Naive thymus-derived CD4-positive, alpha-beta T cell (primary cell): ENCODE data around the gene ALDH1A2. TPM values are rescaled to one million over a fixed set of nuclear protein-coding genes. Genes with fewer than 3 reads are reported as not detected.

Experiments used
- ATAC-seq: fragments of 150-1000 bp; cut with Tn5 transposase; 2 replicates; pipeline ENCODE4 v1.10.0; 2021; ENCODE audit warnings: mild to moderate bottlenecking, moderate library complexity
- CTCF ChIA-PET: fragments of 350-600 bp; sonication (Branson Sonifier 250); formaldehyde crosslinking; loops from one replicate; lab custom pipeline; 2021; ENCODE audit warnings: antibody characterized with exemption; lab: Charles Lee
- POLR2A ChIA-PET: fragments of 350-600 bp; sonication (Branson Sonifier 250); formaldehyde crosslinking; loops from one replicate; lab custom pipeline; 2021; ENCODE audit warnings: antibody characterized with exemption, inconsistent platforms; lab: Charles Lee
- DNase-seq, 9 donors: peaks; one replicate each; pipeline versions ENCODE4 v3.0.0 to v3.0.0-alpha.2; 2020 to 2022; ENCODE audit warnings: mixed read lengths in 1 of 9
- H3K27ac ChIP-seq: one replicate; pipeline ENCODE4 v1.7.0; 2013; ENCODE audit warnings: mild to moderate bottlenecking, low read depth, low read length, moderate library complexity
- H3K27me3 ChIP-seq, 2 donors: one replicate each; pipeline ENCODE4 v1.7.0; 2013; ENCODE audit warnings: low read length in 2 of 2, mild to moderate bottlenecking in 2 of 2, moderate library complexity in 2 of 2; ENCODE audit not compliant: control insufficient read depth in 2 of 2, insufficient read depth in 2 of 2
- H3K36me3 ChIP-seq, 3 experiments: 1 replicate in 2 of 3; 2 replicates in 1 of 3; pipeline ENCODE4 v1.7.0; 2013; ENCODE audit warnings: low read length in 3 of 3, mild to moderate bottlenecking in 3 of 3, moderate library complexity in 1 of 3; ENCODE audit not compliant: insufficient read depth in 3 of 3, control insufficient read depth in 2 of 3
- H3K4me1 ChIP-seq, 2 donors: one replicate each; pipeline ENCODE4 v1.7.0; 2013; ENCODE audit warnings: low read length in 2 of 2, mild to moderate bottlenecking in 2 of 2, moderate library complexity in 1 of 2; ENCODE audit not compliant: control insufficient read depth in 2 of 2, insufficient read depth in 2 of 2
- H3K4me3 ChIP-seq: 2 replicates; pipeline ENCODE4 v1.7.0; 2013; ENCODE audit warnings: mild to moderate bottlenecking, low read length
- H3K9me3 ChIP-seq, 3 experiments: 1 replicate in 2 of 3; 2 replicates in 1 of 3; pipeline ENCODE4 v1.7.0; 2013; ENCODE audit warnings: low read length in 3 of 3; ENCODE audit not compliant: control insufficient read depth in 2 of 3
- H3K27ac Mint-ChIP-seq, 9 donors: one replicate each; pipeline ENCODE4 v1.8.0; 2020 to 2022; ENCODE audit warnings: mixed read lengths in 9 of 9, mild to moderate bottlenecking in 8 of 9, moderate library complexity in 5 of 9, inconsistent platforms in 2 of 9
- H3K27me3 Mint-ChIP-seq, 5 donors: one replicate each; pipeline ENCODE4 v1.8.0; 2021 to 2022; ENCODE audit warnings: mixed read lengths in 5 of 5, mild to moderate bottlenecking in 1 of 5
- H3K36me3 Mint-ChIP-seq, 5 donors: one replicate each; pipeline ENCODE4 v1.8.0; 2020 to 2022; ENCODE audit warnings: mixed read lengths in 5 of 5, mild to moderate bottlenecking in 3 of 5, inconsistent platforms in 1 of 5
- H3K4me1 Mint-ChIP-seq, 7 donors: one replicate each; pipeline ENCODE4 v1.8.0; 2020 to 2022; ENCODE audit warnings: mixed read lengths in 7 of 7, mild to moderate bottlenecking in 3 of 7, inconsistent platforms in 1 of 7
- H3K4me3 Mint-ChIP-seq, 10 donors: one replicate each; pipeline ENCODE4 v1.8.0; 2020 to 2022; ENCODE audit warnings: mild to moderate bottlenecking in 10 of 10, mixed read lengths in 10 of 10, moderate library complexity in 6 of 10, inconsistent platforms in 2 of 10
- H3K9me3 Mint-ChIP-seq, 11 donors: one replicate each; pipeline ENCODE4 v1.8.0; 2020 to 2022; ENCODE audit warnings: mixed read lengths in 11 of 11, mild to moderate bottlenecking in 4 of 11, inconsistent platforms in 1 of 11, moderate library complexity in 1 of 11
- intact Hi-C, 2 donors: fragments of 100-400 bp; cut with micrococcal nuclease; formaldehyde crosslinking; loops; one replicate each; pipeline ENCODE4 v1.15.1; 2023
- polyA plus RNA-seq, 2 donors: library from polyadenylated mRNA; unstranded; fragments of 300-500 nt; fragmentation: Illumina TruSeq; gene quantifications; one replicate each; pipeline ENCODE4 v1.2.3, GENCODE V29; 2021
- total RNA-seq, 6 experiments: library from RNA in 5 of 6; stranded (reverse) in 5 of 6; gene quantifications; 1 replicate in 5 of 6; 2 replicates in 1 of 6; pipeline ENCODE4 v1.2.3 and lab custom pipeline; 2021 to 2026

The ALDH1A2 gene
- total and polyA plus RNA-seq, 7 experiments from 2014 or later = 1.7 TPM; not detected in 6

- Mint-ChIP-seq H3K4me1 (no peaks in the 10 kb centered on the region), H3K9me3 (no peaks in the 10 kb centered on the region), H3K4me3 (no peak overlapping the region), H3K27me3 (peaks cover under 1 to 24% (median 12%) of the 10 kb centered on the region in 5 donors), H3K36me3 (no peaks in the 10 kb centered on the region), H3K27ac (no peak overlapping the region)
- no peak overlapping the region for H3K27ac ChIP-seq
- intact Hi-C loops = no loop called here
- no peak overlapping the region for H3K4me3 ChIP-seq
- H3K4me1 ChIP-seq = no peaks in the 10 kb centered on the region
- H3K36me3 ChIP-seq = no peaks in the 10 kb centered on the region
- ATAC-seq (no peak), DNase-seq (no peak)
- POLR2A ChIA-PET = no interaction called here
- H3K27me3 ChIP-seq = no peaks in the 10 kb centered on the region
- no peaks in the 10 kb centered on the region for H3K9me3 ChIP-seq
- CTCF ChIA-PET = no interaction called here
These were observed 111.6 kb downstream of the ALDH1A2 start for GRCh38 chr15:57953874-57954273.

GRCh38 chr15:57951328-57951932 lies 114.1 kb downstream of the ALDH1A2 start:
- ChIA-PET CTCF (no interaction called here), POLR2A (no interaction called here)
- Mint-ChIP-seq H3K4me1 (no peaks in the 10 kb centered on the region), H3K9me3 (no peaks in the 10 kb centered on the region), H3K4me3 (no peak overlapping the region), H3K27ac (no peak overlapping the region), H3K27me3 (peaks cover 5 to 30% (median 10%) of the 10 kb centered on the region in 5 donors), H3K36me3 (no peaks in the 10 kb centered on the region)
- intact Hi-C loops = no loop called here
- H3K9me3 ChIP-seq = no peaks in the 10 kb centered on the region
- no peak overlapping the region for H3K4me3 ChIP-seq
- no peaks in the 10 kb centered on the region for H3K36me3 ChIP-seq
- H3K27me3 ChIP-seq = no peaks in the 10 kb centered on the region
- ATAC-seq (no peak), DNase-seq (no peak)
- no peaks in the 10 kb centered on the region for H3K4me1 ChIP-seq
- no peak overlapping the region for H3K27ac ChIP-seq

- no peaks in the 10 kb centered on the region for H3K36me3 Mint-ChIP-seq
- no peak overlapping the region for H3K27ac Mint-ChIP-seq
- H3K9me3 Mint-ChIP-seq = no peaks in the 10 kb centered on the region
- DNase-seq (no peak), ATAC-seq (no peak)
- intact Hi-C loops = no loop called here
- CTCF ChIA-PET = no interaction called here
- POLR2A ChIA-PET = no interaction called here
- Histone ChIP-seq H3K27ac (no peak overlapping the region), H3K9me3 (no peaks in the 10 kb centered on the region), H3K36me3 (no peaks in the 10 kb centered on the region), H3K4me1 (no peaks in the 10 kb centered on the region), H3K27me3 (no peaks in the 10 kb centered on the region), H3K4me3 (no peak overlapping the region)
- H3K27me3 Mint-ChIP-seq = peaks cover 0 to 34% (median 8%) of the 10 kb centered on the region in 5 donors
- H3K4me1 Mint-ChIP-seq = no peaks in the 10 kb centered on the region
- H3K4me3 Mint-ChIP-seq = no peak overlapping the region
These were observed 115.0 kb downstream of the ALDH1A2 start for GRCh38 chr15:57950381-57950946.

- no peaks in the 10 kb centered on the region for H3K4me1 Mint-ChIP-seq
- Histone ChIP-seq H3K27me3 (no peaks in the 10 kb centered on the region), H3K4me3 (no peak overlapping the region), H3K9me3 (no peaks in the 10 kb centered on the region), H3K36me3 (no peaks in the 10 kb centered on the region), H3K4me1 (no peaks in the 10 kb centered on the region), H3K27ac (no peak overlapping the region)
- DNase-seq (no peak), ATAC-seq (no peak)
- no peaks in the 10 kb centered on the region for H3K36me3 Mint-ChIP-seq
- no peak overlapping the region for H3K4me3 Mint-ChIP-seq
- POLR2A ChIA-PET = no interaction called here
- peaks cover 0 to 35% (median 18%) of the 10 kb centered on the region in 5 donors for H3K27me3 Mint-ChIP-seq
- intact Hi-C loops = no loop called here
- CTCF ChIA-PET = no interaction called here
- H3K27ac Mint-ChIP-seq = no peak overlapping the region
- peaks cover 0 to 8% (median 0%) of the 10 kb centered on the region in 11 donors for H3K9me3 Mint-ChIP-seq
These were observed 116.1 kb downstream of the ALDH1A2 start for GRCh38 chr15:57949374-57949943.

GRCh38 chr15:57948351-57949289 lies 116.9 kb downstream of the ALDH1A2 start:
- H3K27me3 ChIP-seq = no peaks in the 10 kb centered on the region
- H3K27ac ChIP-seq = no peak overlapping the region
- no peak overlapping the region for H3K4me3 Mint-ChIP-seq
- H3K36me3 Mint-ChIP-seq = no peaks in the 10 kb centered on the region
- peaks cover 0 to 8% (median 0%) of the 10 kb centered on the region in 11 donors for H3K9me3 Mint-ChIP-seq
- no peaks in the 10 kb centered on the region for H3K9me3 ChIP-seq
- no peaks in the 10 kb centered on the region for H3K4me1 ChIP-seq
- no peaks in the 10 kb centered on the region for H3K36me3 ChIP-seq
- ChIA-PET CTCF (no interaction called here), POLR2A (no interaction called here)
- intact Hi-C loops = no loop called here
- no peak overlapping the region for H3K4me3 ChIP-seq
- DNase-seq = no peak
- H3K4me1 Mint-ChIP-seq = no peaks in the 10 kb centered on the region
- no peak overlapping the region for H3K27ac Mint-ChIP-seq
- no peak for ATAC-seq
- H3K27me3 Mint-ChIP-seq = peaks cover 0 to 33% (median 19%) of the 10 kb centered on the region in 5 donors

GRCh38 chr15:57947781-57948180 lies 117.7 kb downstream of the ALDH1A2 start:
- Mint-ChIP-seq H3K4me1 (no peaks in the 10 kb centered on the region), H3K4me3 (no peak overlapping the region), H3K27ac (no peak overlapping the region), H3K9me3 (peaks cover 0 to 8% (median 0%) of the 10 kb centered on the region in 11 donors), H3K27me3 (peaks cover 4 to 31% (median 21%) of the 10 kb centered on the region in 5 donors), H3K36me3 (no peaks in the 10 kb centered on the region)
- no peak overlapping the region for H3K4me3 ChIP-seq
- H3K9me3 ChIP-seq = no peaks in the 10 kb centered on the region
- H3K27ac ChIP-seq = no peak overlapping the region
- H3K36me3 ChIP-seq = no peaks in the 10 kb centered on the region
- intact Hi-C loops = no loop called here
- ATAC-seq (no peak), DNase-seq (no peak)
- POLR2A ChIA-PET = no interaction called here
- no peaks in the 10 kb centered on the region for H3K4me1 ChIP-seq
- no peaks in the 10 kb centered on the region for H3K27me3 ChIP-seq
- CTCF ChIA-PET = no interaction called here
